HG02642 (cell line): Measurements from ENCODE around the gene CDCA4.
"Not testable (repeated sequence)": the region's sequence is repeated elsewhere in the genome, so short reads cannot be mapped to it uniquely, and the experiment has no call there.

Experiments
- ATAC-seq: cut with Tn5 transposase; IDR thresholded peaks from one replicate; pipeline ENCODE4 v1.9.1; 2021; ENCODE audit warnings: mild to moderate bottlenecking; ENCODE audit not compliant: unreplicated experiment, poor library complexity

The CDCA4 gene

DNA sequence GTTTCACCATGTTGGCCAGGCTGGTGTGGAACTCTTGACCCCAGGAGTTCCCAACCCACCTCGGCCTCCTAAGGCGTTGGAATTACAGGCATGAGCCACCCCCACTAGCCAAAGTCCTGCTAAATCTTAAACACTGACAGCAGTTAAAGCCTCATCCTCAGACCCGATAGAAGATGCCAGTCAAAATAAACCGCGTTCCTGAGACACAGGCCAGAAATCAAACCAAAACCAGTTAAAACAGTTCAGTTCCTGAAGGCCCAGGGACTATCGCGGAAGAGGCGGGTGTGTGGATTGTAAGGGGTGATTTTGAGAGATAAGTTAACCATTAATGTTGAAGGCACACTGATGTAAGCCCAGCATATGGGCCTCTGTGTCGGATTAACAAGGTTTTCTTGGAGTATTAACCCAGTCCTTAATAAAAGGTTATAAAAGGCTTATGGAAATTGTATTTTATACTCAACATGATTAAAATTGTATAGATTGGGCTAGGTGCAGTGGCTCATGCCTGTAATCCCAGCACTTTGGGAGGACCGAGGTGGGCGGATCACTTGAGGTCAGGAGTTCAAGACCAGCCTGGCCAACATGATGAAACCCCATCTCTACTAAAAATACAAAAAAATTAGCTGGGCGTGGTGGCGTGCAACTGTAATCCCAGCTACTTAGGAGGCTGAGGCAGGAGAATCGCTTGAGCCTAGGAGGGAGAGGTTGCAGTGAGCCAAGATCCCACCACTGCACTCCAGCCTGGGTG is 18.7 kb upstream of the CDCA4 start:
- ATAC-seq: no peak

DNA sequence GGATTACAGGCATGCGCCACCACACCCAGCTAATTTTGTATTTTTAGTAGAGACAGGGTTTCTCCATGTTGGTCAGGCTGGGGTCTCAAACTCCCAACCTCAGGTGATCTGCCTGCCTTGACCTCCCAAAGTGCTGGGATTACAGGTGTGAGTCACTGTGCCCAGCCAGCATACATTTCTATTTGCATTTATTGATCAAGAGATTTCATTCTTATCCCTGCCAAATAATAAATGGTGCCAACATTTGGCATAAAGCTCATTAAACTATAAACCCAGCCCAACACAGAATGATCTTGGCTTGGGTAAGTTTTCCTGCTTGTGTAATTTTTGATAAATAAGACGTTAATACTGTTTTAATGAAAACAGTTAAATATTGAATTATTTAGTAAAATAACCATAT is 14.7 kb upstream of the CDCA4 start:
- not testable (repeated sequence) for ATAC-seq

DNA sequence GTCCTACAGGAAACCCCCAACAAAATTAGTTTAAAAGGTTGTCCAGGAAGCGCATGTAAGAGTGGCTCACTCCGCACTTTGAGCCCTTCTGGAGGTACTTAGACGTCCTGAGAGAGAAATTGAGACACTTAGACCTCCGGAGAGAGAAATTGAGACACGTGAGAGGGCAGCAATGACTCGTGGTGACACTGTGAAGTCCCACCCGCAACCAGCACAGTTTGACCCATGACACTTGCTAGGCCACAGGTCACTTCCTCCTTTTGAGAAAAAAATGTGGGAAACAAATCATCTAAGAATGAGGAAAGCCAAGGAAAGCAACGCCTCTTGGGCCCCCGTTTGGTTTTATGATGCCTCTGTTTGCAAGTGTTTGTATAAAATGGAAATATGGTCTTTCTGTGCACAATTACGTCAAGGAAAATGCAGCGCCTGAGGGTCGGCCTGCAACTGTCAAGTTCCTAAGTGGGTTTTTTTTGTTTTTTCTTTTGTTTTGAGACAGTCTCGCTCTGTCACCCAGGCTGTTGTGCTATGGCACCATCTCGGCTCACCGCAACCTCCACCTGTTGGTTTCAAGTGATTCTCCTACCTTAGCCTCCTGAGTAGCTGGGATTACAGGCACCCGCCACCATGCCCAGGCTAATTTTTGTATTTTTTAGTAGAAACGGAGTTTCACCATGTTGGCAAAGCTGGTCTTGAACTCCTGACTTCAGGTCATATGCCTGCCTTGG is 13.6 kb upstream of the CDCA4 start:
- ATAC-seq: no peak

DNA sequence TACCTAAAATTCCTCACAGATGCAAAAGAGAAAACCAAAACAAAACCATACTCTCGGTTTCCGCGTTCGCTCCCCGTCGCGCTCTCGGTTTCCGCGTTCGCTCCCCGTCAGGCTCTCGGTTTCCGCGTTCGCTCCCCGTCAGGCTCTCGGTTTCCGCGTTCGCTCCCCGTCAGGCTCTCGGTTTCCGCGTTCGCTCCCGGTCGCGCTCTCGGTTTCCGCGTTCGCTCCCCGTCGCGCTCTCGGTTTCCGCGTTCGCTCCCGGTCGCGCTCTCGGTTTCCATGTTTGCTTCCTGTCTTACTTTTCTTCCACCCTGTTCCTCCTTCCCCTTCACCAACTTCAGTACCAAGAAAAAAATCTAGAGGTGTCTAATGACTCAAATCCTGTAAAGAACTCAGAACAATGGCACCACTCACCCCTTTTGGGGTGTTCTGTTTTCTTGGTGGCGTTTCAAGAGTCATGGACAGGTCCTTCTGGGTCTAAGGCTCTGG is 12.6 kb upstream of the CDCA4 start:
- not testable (repeated sequence) for ATAC-seq

DNA sequence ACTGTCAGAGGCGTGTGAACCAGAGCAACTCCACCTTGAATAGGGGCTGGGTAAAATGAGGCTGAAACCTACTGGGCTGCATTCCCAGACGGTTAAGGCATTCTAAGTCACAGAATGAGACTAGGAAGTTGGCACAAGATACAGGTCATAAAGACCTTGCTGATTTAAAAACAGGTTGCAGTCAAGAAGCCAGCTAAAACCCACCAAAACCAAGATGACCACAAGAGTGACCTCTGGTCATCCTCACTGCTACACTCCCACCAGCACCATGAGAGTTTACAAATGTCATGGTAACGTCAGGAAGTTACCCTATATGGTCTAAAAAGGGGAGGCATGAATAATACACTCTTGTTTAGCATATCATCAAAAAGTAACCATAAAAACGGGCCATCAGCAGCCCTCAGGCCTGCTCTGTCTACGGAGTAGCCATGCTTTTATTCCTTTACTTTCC is 11.6 kb upstream of the CDCA4 start:
- not testable (repeated sequence) for ATAC-seq

DNA sequence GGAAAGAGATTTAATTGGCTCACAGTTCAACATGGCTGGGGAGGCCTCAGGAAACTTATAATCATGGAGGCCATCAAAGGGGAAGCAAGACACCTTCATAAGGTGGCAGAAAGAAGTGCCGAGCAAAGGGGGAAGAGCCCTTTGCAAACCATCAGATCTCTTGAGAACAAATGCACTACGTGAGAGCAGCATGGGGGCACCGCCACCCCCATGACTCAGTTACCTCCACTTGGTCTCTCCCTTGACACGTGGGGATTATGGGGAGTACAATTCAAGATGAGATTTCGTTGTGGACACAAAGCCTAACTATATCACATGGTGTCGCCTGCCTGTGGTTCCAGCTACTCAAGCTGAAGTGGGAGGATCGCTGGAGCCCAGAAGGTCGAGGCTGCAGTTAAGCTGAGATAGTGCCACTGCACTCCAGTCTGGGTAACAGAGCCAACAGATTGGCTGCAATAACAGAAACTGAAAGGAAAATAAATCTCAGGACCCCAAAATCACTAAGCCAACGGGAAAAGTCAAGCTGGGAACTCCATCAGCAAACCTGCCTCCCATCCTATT is 10.0 kb upstream of the CDCA4 start:
- no peak for ATAC-seq

DNA sequence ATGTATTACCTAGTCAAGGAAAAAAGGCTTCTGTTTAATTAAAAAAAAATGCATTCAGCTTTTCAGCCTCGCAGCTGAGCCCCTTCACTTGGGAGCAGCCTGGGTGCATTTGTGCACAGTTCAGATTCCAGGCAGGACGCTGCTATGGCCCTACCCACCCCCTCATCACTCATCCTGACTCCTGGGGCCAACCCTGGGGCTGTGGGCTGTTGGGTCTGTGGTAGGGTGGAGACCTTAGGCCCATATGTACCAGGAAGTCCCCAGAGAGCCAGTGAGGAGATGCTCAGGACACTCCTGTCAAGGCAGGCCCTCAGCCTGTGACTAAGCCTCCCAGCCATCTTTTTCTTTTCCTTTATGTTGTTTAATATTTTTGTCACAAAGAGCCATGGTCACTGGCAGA is 9.3 kb upstream of the CDCA4 start:
- no peak for ATAC-seq

DNA sequence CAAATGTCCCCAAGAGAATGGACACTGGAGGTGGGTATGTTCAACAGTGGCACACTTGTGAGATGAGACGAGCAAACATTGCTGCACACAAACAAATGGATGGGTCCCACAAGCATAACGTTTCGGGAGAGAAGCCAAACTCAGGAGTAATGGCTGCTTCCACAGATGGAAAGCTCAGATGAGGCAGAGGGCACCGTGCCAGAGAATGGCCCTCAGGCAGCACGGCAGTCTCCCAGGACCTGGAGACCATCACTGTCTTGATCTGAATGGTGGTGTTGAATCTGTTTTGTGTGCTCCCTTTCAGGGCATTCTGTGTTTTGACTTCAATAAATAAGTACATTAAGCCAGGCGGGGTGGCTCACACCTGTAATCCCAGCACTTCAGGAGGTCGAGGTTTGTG is 8.5 kb upstream of the CDCA4 start:
- no peak for ATAC-seq

DNA sequence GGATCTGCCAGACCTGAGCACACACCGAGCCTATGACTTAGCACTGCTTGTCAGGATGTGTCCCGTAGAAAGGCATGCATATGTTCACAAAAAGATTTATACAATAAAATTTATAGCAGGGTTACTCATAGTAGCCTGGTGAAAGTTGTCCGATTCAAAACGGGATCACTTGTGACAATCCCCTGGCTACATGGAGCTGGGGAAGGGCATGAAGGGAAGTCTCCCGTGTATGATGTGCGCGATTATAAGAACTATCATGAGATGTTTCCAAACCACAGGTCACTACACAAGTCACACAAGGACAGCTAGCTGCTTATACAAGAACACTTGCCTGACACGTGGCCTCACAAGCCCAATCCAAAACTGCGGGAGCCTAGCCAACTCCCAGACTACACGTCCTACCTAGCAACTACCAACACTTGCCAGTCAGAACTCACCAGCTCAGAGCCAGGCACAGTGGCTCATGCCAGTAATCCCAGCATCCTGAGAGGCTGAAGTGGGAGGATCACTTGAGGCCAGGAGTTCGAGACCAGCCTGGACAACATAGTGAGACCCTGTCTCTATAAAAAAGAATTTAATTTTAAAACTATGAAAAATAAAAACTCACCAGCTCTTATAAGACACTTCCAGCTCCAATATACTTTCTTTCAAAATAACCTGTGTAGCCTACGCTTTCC is 7.5 kb upstream of the CDCA4 start:
- ATAC-seq: no peak

DNA sequence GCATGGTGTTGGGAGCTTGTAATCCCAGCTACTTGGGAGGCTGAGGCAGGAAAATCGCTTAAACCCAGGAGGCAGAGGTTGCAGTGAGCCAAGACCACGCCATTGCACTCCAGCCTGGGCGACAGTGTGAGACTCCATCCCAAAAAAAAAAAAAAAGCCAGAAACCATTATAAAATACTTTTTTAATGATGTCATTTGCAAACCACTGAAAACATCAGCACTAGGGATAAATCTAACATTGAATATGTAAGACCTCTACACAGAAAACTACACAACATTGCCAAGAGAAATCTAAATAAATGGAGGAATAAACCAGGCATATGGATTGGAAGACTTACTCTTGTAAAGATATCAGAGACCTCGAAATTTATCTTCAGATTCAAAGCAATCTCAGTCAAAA is 6.8 kb upstream of the CDCA4 start:
- ATAC-seq: not testable (repeated sequence)

DNA sequence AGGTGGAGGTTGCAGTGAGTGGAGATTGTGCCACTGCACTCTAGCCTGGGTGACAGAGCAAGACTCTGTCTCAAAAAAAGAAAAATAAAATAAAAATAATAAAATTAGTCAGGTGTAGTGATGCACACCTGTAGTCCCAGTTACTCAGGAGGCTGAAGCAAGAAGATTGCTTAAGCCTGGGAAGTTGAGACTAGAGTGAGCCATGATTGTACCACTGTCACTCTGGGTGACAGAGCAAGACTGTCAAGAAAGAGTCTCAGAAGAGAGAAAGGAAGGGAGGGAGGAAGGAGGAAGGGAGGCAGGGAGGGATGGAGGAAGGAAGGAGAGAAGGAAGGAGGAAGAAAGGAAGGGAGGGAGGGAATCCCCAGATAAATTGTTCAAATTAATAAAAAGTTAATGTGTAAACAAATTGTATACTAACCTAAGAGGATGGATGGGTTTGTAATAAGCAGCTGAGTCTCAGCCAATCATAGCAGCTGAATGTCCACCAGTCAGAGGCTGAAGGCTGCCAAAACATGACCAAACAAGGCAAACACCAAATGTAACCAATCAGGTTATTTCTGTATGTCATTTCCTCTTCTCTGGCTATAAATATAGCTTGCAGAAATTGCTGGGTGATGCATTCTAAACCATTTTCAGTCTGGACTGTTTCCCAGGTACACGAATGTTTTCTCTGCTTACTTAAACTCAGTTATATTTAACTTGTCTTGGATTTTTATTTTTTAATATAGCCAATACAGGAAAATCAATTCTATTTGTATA is 6.1 kb upstream of the CDCA4 start:
- no peak for ATAC-seq

DNA sequence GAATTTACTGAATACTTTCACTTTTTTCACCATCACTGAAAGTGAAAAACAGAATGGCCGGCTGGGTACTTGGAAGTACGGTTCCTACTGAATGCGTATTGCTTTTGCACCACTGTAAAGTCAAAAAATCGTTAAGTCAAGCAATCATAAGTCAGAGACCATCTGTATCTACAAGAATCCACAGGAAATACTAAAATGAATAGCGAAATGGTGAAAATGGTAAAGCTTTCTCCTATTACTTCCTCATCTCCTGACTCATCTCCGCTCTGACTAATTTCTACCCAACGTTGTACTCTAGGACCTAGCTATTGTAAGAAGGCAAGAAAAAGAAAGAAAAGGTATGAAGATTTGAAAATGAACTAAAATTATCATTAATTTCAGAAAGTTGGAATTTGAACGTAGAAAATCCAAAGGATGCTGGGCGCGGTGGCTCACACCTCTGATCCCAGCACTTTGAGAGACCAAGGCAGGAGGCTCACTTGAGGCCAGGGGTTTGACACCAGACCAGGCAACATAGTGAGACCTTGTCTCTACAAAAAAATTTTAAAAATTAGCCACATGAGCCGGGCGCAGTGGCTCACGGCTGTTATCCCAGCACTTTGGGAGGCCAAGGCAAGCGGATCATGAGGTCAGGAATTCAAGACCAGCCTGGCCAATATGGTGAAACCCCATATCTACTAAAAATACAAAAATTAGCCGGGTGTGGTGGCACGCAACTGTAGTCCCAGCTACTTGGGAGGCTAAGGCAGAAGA is 5.3 kb upstream of the CDCA4 start:
- ATAC-seq: no peak

DNA sequence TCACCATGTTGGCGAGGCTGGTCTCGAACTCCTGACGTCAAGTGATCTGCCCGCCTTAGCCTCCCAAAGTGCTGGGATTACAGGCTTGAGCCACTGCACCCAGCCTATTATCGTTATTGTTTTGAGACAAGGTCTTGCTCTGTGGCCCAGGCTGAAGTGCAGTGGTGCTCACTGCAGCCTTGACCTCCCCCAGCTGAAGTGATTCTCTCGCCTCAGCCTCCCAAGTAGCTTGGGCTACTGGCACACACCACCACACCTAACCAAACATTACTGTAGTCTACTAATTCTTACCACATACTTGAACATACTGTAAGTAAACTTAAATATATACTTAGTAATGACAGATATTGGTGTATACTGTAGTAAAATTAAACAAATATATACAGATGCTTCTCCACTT is 4.5 kb upstream of the CDCA4 start:
- ATAC-seq: no peak

DNA sequence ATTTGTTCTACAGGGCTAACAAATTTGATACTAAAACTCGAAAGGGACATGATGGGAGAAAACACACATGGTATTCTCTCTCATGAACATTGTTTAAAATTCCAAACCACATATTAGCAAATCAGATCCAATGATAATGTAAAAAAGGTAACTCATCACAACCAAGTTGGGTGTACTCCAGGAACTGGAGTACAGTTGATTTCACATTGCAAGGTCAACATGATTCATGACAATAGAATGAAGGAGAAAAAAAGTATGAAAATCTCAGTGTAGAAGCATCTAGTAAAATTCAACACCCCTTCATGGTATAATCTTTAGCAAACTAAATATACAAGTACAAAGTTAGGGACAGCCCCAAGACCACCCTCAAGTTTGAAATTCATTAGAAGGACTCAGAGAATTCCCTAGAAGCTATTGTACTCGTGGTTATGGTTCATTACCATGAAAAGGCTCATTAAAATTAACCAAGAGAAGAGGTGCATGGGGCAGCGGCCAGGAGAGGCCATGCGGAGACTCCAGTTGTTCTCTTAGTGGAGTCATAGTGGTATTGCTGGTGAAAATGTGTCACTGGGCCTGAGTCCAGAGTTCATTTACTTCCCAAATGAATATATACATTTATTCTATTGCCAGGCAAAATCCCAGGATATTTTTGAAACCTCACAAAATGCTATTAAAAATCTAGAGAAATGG is 3.1 kb upstream of the CDCA4 start:
- no peak for ATAC-seq

DNA sequence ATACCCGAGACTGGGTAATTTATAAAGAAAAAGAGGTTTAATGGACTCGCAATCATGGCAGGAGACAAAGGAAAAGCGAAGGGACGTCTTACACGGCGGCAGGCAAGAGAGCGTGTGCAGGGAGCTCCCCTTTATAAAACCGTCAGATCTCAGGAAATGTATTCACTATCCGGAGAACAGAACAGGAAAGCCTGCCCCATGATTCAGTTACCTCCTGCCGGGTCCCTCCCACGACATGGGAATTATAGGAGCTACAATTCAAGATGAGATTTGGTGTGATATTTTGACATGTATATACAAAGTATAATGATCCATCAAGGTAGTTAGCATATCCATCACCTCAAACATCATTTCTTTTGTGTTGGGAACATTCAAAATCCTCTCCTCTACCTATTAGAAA is 2.3 kb upstream of the CDCA4 start:
- no peak for ATAC-seq

DNA sequence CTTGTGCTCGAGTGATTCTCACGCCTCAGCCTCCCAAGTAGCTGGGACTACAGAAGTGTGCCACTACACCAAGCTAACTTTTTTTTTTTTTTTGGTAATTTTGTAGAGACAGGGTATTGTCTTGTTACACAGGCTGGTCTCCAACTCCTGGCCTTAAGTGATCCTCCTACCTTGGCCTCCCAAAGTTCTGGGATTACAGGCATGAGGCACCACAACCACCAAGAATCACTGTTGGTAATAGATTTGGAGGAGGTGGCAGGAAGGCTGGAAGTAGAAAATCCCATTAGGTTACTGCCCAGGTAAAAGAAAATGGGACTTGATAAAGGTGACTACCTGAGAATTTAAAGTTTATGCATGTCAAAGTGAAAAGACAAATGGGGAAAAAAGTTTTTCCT is 1.4 kb upstream of the CDCA4 start:
- no peak for ATAC-seq

DNA sequence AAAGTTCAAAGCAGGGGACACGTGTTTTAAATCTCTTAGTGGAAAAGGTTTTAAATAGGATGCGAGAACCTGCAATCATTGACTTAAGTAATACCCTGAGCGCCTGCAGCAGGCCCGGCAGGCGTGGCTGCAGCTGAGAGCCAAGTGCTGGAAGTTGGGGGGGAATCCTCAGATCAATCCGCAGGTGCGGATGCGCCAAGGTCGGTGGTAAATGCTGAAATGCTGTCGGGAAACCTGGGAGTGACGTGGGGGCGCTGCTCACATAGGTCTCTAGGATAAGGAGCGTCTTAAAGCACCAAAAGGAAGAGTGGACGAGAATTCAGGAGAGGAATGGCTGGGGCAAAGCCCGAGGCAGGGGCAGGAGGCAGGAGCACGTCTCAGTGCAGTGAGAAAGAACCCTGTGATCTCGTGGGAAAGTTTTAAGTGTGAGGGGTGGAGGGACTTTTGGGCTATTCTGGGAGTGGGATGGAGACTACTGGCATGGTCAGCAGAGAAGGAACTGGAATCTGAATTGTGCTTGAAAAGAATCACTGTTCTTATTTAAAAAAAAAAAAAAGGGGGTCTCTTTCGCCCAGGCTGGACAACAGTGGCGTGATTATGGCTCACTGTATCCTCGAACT is 883 bp upstream of the CDCA4 start:
- ATAC-seq: peak; percentile 1
